Activated naive CD8-positive, alpha-beta T cell treated with anti-CD3 and anti-CD28 coated beads for 36 hours (primary cell): ENCODE results near the gene THBS1. TPM values are rescaled to one million over a fixed set of nuclear protein-coding genes. Genes with fewer than 3 reads are reported as not detected.

Source experiments
- DNase-seq: peaks from one replicate; pipeline ENCODE4 v3.0.0; 2021
- H3K27ac Mint-ChIP-seq: one replicate; pipeline ENCODE4 v1.8.0; 2022; ENCODE audit warnings: mild to moderate bottlenecking, moderate library complexity, mixed read lengths
- H3K27me3 Mint-ChIP-seq: one replicate; pipeline ENCODE4 v1.8.0; 2022; ENCODE audit warnings: mild to moderate bottlenecking, mixed read lengths
- H3K36me3 Mint-ChIP-seq: one replicate; pipeline ENCODE4 v1.8.0; 2021; ENCODE audit warnings: mild to moderate bottlenecking, mixed read lengths
- H3K4me1 Mint-ChIP-seq: one replicate; pipeline ENCODE4 v1.8.0; 2021; ENCODE audit warnings: mixed read lengths
- H3K4me3 Mint-ChIP-seq: one replicate; pipeline ENCODE4 v1.8.0; 2022; ENCODE audit warnings: mild to moderate bottlenecking, moderate library complexity, mixed read lengths
- H3K9me3 Mint-ChIP-seq: one replicate; pipeline ENCODE4 v1.8.0; 2022; ENCODE audit warnings: mixed read lengths
- total RNA-seq, 2 experiments: library from RNA; stranded (reverse); gene quantifications; one replicate each; pipeline ENCODE4 v1.2.3, GENCODE V29; 2021

Gene THBS1
- total RNA-seq, result under 1 TPM; 0.62 to 0.68 TPM

DNA sequence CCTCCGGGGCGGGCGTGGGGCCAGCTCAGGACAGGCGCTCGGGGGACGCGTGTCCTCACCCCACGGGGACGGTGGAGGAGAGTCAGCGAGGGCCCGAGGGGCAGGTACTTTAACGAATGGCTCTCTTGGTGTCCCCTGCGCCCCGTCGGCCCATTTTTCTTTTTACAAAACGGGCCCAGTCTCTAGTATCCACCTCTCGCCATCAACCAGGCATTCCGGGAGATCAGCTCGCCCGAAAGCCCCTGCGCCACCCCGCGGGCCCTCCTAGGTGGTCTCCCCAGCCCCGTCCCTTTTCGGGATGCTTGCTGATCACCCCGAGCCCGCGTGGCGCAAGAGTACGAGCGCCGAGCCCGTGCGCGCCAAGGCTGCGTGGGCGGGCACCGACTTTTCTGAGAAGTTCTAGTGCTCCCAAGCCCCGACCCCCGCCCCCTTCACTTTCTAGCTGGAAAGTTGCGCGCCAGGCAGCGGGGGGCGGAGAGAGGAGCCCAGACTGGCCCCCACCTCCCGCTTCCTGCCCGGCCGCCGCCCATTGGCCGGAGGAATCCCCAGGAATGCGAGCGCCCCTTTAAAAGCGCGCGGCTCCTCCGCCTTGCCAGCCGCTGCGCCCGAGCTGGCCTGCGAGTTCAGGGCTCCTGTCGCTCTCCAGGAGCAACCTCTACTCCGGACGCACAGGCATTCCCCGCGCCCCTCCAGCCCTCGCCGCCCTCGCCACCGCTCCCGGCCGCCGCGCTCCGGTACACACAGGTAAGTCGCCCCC is at the start of gene THBS1:
Gene THBS1 (plus strand): TSS at position 595 of the 757 bp plus-strand sequence. CDS start 779 bp downstream, outside the sequence.
- peak within 1 kb of the TSS; percentile 58 for H3K4me3 Mint-ChIP-seq
- DNase-seq, result peak; percentile 60

DNA sequence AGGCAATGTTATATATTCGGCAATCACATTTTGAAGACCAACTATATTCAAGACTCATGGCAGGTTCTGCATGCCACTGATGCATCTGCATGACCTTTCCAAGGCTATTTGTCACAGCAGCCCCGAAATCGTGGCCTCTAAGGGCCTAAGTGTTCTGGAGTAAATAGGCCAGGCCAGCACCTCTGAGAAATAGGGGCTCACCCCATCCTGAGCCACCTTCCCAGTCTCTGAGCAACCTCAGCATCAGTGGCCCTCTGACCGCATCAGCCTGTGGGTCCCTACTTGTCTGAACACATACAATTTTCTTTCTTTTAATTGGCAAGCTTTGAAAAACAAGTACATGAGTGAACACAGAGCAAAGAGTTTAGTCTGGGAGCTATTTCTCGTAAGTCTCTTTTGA is 45.9 kb upstream of the THBS1 start:
- no peaks in the 10 kb centered on the region for H3K4me1 Mint-ChIP-seq
- no peaks in the 10 kb centered on the region for H3K27me3 Mint-ChIP-seq
- no peak for DNase-seq
- H3K9me3 Mint-ChIP-seq, result no peaks in the 10 kb centered on the region
- no peak overlapping the region for H3K4me3 Mint-ChIP-seq
- no peaks in the 10 kb centered on the region for H3K36me3 Mint-ChIP-seq
- H3K27ac Mint-ChIP-seq, result no peak overlapping the region

More for the DNA sequence above, at the start of gene THBS1:
- peaks cover 10% of the 10 kb centered on the region for H3K4me1 Mint-ChIP-seq
- no peaks in the 10 kb centered on the region for H3K9me3 Mint-ChIP-seq
- H3K27me3 Mint-ChIP-seq, result peaks cover 53% of the 10 kb centered on the region
- H3K27ac Mint-ChIP-seq, result no peak within 1 kb of the TSS
- no peaks in the 10 kb centered on the region for H3K36me3 Mint-ChIP-seq

DNA sequence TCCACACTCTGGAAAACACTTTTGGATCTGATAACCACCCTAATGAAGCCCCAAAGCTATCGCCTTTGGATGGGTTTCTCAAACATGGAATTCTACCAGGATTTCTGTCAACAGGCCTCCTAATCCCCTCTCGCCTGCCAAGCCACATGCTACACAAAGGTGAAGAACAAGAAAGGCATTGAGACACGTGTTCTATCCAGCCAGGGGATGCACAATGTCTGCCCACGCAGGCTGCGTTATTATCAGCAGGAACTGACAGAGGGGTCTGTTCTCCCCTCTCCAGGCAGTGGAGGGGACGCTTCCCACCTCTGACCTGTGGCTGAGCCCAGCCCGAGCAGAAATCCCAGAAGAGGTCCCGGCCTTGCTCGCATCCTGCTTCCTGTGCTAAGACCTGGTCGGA is 45.4 kb upstream of the THBS1 start:
- Mint-ChIP-seq H3K9me3 (no peaks in the 10 kb centered on the region), H3K36me3 (no peaks in the 10 kb centered on the region), H3K27ac (no peak overlapping the region), H3K27me3 (no peaks in the 10 kb centered on the region), H3K4me1 (no peaks in the 10 kb centered on the region), H3K4me3 (no peak overlapping the region)
- DNase-seq, result no peak

DNA sequence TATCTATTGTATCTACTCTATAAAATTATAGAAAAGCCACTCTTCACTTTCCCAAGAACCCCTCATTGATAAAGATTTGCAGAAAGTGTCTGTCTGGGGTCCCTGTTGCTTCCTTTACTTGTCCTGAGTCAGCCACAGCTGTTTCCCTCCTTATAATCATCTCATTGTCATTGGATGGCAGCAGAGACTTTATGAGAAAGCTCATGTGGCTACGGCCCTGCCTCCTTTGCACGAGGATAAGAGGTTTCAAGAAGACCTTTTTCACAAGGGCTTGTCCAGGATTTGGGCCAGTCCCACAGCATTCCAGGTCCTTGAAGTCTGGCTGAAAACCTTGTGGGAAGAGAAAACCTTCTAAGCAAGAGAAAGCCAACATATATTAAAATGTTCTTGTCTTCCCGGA is 41.9 kb upstream of the THBS1 start:
- Mint-ChIP-seq H3K36me3 (no peaks in the 10 kb centered on the region), H3K9me3 (peaks cover under 1% of the 10 kb centered on the region), H3K27ac (no peak overlapping the region), H3K4me3 (no peak overlapping the region), H3K27me3 (peaks cover 8% of the 10 kb centered on the region), H3K4me1 (no peaks in the 10 kb centered on the region)
- no peak for DNase-seq

DNA sequence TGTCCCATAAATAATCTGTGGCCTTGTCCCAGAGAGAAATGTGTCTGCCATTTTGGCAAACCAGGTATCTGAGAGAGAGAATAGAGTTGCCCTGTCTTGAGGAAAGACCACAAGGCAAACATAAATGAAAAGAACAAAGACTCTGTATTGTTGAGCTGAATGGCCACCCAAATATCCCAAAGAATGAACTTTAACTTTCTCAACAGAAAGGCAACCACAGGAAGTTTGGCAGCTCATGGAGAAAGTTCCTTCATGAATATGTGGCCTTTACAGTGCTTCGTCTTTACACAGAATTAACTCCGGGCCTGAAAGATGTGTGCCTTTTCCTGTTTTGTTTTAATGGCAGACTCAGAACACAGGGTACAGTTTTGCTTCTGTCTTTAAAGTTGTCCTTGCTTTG is 41.4 kb upstream of the THBS1 start:
- H3K4me1 Mint-ChIP-seq, result no peaks in the 10 kb centered on the region
- H3K27me3 Mint-ChIP-seq, result peaks cover 8% of the 10 kb centered on the region
- H3K27ac Mint-ChIP-seq, result no peak overlapping the region
- H3K4me3 Mint-ChIP-seq, result no peak overlapping the region
- H3K36me3 Mint-ChIP-seq, result no peaks in the 10 kb centered on the region
- DNase-seq, result no peak
- peaks cover 3% of the 10 kb centered on the region for H3K9me3 Mint-ChIP-seq

DNA sequence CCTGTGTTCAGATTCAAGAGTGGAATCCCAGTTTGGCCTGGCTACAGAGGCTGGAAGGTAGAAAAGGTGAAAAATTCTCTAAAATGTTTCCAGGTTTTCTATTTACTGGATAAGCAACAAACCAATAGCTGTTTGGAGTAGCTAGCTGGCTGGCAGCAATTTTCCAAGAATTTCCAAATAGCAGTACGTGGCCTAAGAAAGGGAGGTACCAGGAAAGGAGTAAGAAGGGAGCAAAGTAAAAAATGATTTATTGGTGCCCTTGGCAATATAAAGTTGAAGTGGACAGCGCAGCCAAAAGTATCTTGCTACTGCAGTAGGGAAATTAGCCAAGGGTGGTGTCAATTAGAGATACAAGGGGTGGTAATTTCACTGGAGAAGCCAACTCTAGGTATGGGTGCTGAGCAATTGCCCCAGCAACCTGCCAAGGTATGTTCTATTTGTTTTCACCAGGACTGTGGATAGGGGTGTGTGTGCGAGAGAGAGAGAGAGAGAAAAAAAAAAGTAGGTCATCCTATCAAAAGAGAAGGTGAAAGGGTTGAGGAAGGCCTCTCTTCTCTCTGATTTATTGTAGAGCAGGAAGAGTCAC is 40.8 kb upstream of the THBS1 start:
- DNase-seq, result no peak
- peaks cover 14% of the 10 kb centered on the region for H3K27me3 Mint-ChIP-seq
- no peak overlapping the region for H3K27ac Mint-ChIP-seq
- H3K4me1 Mint-ChIP-seq, result no peaks in the 10 kb centered on the region
- peaks cover 8% of the 10 kb centered on the region for H3K9me3 Mint-ChIP-seq
- H3K4me3 Mint-ChIP-seq, result no peak overlapping the region
- no peaks in the 10 kb centered on the region for H3K36me3 Mint-ChIP-seq

DNA sequence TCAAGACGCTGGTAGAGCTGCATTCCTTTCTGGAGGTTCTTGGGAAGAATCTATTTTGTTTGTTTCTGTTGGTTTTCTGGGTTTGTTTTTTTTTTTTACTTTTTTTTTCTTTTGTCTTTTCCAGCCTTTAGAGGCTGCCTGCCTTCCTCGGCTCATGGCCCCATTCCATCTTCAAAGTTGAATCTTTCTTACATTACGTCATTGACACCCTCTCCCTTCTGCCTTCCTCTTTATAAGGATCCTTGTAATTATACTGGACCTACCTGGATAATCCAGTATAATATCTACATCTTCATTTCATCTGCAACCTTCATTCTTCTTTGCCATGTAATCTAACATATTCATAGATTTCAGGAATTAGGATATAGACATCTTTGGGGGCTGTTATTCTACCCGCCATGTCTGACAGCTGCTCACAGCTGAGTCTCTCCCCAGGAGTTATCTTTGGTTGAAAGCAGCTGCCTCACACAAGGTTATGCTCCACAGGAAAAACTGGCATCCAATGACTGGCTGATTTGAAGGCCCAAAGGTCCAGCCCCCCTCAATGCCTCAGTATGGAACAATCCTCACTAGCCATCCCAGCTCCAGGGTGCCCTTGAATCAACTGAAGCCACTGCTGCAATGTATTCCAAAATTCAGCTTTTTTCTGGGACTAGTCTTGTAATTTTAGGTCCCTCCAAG is 38.4 kb upstream of the THBS1 start:
- DNase-seq, result no peak
- Mint-ChIP-seq H3K9me3 (peaks cover 12% of the 10 kb centered on the region), H3K4me1 (peaks cover 2% of the 10 kb centered on the region), H3K27ac (no peak overlapping the region), H3K36me3 (no peaks in the 10 kb centered on the region), H3K27me3 (peaks cover 20% of the 10 kb centered on the region), H3K4me3 (no peak overlapping the region)

DNA sequence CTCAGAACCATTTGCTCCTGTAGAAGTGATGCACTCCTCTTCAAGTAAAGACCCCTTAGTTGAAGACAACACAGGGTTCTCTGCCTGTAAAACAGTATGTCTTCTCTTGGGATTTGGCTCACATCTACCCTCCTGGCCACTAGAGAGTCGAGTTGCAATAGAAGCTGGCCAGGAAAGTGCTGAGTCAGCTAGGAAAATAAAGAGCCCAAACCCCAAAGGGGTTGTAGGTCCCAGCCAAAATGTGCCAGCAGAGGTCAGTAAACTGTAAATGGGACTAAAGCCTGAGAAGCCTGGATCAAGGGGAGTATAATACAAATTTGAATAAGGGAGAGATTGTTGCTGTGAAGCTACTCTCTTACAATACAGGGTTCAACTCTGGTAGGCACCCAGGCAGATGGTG is 37.2 kb upstream of the THBS1 start:
- H3K9me3 Mint-ChIP-seq, result peaks cover 12% of the 10 kb centered on the region
- DNase-seq, result no peak
- no peak overlapping the region for H3K27ac Mint-ChIP-seq
- peaks cover 25% of the 10 kb centered on the region for H3K27me3 Mint-ChIP-seq
- H3K4me1 Mint-ChIP-seq, result peaks cover 3% of the 10 kb centered on the region
- H3K36me3 Mint-ChIP-seq, result no peaks in the 10 kb centered on the region
- no peak overlapping the region for H3K4me3 Mint-ChIP-seq

DNA sequence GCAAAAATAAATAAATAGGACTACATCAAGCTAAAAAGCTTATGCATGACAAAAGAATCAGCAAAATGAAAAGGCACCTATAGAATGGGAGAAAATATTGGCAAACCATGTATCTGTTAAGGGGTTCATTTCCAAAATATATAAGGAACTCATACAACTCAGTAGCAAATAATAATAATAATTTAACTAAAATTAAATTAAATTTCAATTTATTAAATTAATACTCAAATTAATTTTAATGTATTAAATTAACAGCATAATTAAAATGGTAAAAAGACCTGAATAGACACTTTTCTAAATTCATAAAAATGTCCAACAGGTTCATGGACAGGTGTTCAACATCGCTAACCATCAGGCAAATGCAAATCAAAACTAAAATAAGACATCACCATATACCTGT is 34.0 kb upstream of the THBS1 start:
- Mint-ChIP-seq H3K36me3 (no peaks in the 10 kb centered on the region), H3K4me3 (no peak overlapping the region), H3K4me1 (peaks cover 3% of the 10 kb centered on the region), H3K27ac (no peak overlapping the region), H3K9me3 (peaks cover 12% of the 10 kb centered on the region), H3K27me3 (peaks cover 25% of the 10 kb centered on the region)
- DNase-seq, result no peak

DNA sequence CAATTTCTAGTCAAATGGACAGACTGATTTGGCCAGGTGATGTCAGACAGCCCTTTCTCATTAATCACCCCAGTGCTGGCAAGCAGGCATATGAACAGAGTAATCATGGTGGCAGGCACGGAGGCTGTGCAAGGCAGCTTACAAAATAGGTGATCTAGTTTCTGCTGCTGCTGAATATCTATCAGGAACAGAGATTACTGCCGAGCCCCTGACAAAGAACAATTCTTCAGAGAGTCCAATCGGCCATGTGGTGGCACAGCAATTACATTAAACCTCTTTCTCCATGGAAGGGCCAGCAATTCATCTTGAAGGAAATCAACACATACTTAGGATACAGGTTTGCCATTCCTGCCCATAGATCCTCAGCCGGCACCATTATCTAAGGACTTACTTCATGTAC is 32.3 kb upstream of the THBS1 start:
- Mint-ChIP-seq H3K9me3 (peaks cover 12% of the 10 kb centered on the region), H3K36me3 (no peaks in the 10 kb centered on the region), H3K4me3 (no peak overlapping the region), H3K27ac (no peak overlapping the region), H3K4me1 (peaks cover 3% of the 10 kb centered on the region), H3K27me3 (peaks cover 19% of the 10 kb centered on the region)
- DNase-seq, result no peak

DNA sequence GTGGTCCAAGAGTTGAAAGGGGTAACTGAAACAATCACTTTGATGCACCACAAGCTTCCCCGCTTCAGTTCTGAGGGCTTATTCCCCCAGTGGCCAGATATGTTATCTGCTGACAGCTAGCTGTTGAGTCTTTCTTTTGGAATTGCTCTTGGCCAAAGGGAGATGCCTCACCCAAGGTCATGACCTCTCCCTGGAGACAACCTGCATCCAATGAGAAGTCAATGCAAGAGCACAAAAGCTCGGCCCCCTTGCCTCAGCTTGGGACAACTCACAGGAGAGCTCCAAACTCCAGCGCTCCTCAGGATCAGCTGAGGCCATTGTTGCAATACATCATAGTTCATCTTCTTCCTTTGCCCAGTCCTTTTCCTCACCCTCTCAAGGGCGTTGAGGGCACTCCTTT is 31.0 kb upstream of the THBS1 start:
- Mint-ChIP-seq H3K4me3 (no peak overlapping the region), H3K27me3 (peaks cover 17% of the 10 kb centered on the region), H3K27ac (no peak overlapping the region), H3K4me1 (peaks cover 5% of the 10 kb centered on the region), H3K36me3 (no peaks in the 10 kb centered on the region), H3K9me3 (peaks cover 5% of the 10 kb centered on the region)
- no peak for DNase-seq

DNA sequence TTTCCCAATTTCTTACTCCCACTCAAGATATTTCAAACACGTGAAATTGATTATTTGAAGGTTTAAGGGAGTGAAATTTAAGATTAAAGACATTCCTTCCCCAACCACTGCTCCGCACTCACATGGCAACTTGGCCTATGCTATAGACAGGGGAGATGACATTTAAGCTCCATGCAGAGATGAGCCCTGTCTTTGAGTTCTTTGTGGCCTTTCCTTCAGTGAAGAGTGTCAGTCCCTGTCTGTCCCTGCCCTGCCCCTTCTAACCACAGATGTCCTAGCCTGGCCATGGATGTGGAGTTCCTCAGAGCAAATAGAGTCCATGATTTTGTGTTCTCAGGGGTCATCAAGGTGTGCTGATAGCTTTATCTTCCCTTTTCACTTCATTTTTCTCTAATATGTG is 29.4 kb upstream of the THBS1 start:
- DNase-seq, result no peak
- no peaks in the 10 kb centered on the region for H3K36me3 Mint-ChIP-seq
- H3K27ac Mint-ChIP-seq, result no peak overlapping the region
- peaks cover 5% of the 10 kb centered on the region for H3K4me1 Mint-ChIP-seq
- H3K27me3 Mint-ChIP-seq, result peaks cover 11% of the 10 kb centered on the region
- no peak overlapping the region for H3K4me3 Mint-ChIP-seq
- no peaks in the 10 kb centered on the region for H3K9me3 Mint-ChIP-seq

DNA sequence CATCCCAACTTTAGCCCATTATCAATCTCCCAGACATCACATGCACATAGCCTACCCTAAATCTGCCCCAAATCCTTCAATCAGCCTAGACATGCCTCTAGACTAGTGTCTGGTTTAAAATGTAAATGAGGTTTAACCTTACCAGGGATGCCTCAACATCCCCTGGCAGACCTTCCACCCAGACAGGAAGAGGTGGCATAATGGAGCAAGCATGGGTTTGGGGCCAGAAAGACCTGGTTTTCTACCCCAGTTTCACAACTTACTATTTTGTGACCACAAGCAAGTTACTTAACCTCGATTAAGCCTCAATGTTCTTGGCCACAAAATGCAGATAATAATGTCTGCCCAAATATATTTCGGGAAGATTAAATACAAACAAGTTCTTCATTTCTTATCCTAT is 28.3 kb upstream of the THBS1 start:
- Mint-ChIP-seq H3K4me3 (no peak overlapping the region), H3K36me3 (no peaks in the 10 kb centered on the region), H3K27me3 (peaks cover 9% of the 10 kb centered on the region), H3K27ac (no peak overlapping the region), H3K9me3 (no peaks in the 10 kb centered on the region), H3K4me1 (peaks cover 3% of the 10 kb centered on the region)
- DNase-seq, result no peak

DNA sequence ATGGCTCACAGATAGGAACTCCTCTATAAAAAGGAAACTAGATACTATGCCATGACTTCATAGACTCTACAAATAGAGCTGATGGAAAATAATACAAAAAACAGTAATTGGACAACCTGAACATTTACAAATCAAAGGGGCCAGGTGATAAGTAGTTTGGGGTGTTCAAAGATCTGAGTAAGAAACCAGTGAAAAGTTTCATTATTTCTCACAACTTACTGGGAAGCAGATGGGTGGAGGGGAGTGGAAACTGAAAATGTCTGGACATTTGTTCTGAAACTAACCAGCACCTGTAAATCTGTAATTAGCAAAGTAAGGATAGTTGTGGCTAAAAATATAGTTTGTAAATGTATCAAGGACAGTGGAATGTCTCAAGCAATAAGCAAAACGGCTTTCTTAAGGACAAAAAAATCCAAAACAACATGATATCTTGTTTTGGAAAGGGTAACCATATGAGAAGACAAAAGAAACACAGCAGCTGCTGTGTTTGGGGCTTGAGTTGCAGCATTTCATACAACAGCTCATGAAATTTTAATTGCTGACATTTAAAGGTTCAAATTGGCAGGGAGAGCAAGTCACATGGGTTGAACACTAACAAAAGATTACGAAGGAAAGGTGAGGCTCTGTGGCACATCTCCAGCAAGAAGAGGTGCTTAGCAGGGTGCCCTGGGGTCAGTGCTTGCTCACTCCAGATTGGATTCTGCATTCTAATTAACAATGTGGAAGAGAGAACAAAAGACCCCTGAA is 26.8 kb upstream of the THBS1 start:
- H3K27me3 Mint-ChIP-seq, result peaks cover 5% of the 10 kb centered on the region
- no peaks in the 10 kb centered on the region for H3K9me3 Mint-ChIP-seq
- no peak for DNase-seq
- peaks cover 2% of the 10 kb centered on the region for H3K4me1 Mint-ChIP-seq
- no peak overlapping the region for H3K4me3 Mint-ChIP-seq
- no peaks in the 10 kb centered on the region for H3K36me3 Mint-ChIP-seq
- no peak overlapping the region for H3K27ac Mint-ChIP-seq

DNA sequence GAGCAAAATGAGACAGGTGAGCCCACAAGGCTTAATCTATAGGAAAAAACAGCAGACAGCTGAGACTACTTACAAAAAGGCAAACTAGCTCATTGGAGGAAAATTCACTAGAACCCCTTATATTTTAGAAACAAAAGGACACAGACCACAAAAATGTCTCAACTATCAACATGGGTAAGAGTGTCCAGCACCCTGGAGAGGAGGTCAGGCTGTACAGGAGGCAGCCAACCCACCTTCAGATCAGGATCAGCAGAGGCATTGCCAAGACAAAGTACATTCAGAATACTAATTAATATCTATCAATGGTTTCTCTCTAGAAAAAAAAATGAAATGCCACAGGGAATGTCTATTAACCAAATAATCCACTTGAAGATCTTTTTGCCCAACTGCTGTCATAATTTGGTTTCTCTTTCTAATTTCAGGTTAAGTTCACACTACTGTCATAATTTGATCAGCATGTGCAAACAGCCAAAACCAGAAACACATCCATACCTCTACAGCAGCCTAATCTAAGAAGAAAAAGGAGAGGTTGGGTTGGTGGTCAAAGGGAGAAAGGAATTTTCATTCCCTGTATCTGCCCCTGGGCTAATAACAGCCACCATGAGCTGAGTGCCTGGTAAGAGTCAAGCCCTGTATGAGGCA is 26.0 kb upstream of the THBS1 start:
- Mint-ChIP-seq H3K36me3 (no peaks in the 10 kb centered on the region), H3K27me3 (peaks cover 5% of the 10 kb centered on the region), H3K9me3 (no peaks in the 10 kb centered on the region), H3K4me3 (no peak overlapping the region), H3K4me1 (peaks cover 2% of the 10 kb centered on the region), H3K27ac (no peak overlapping the region)
- DNase-seq, result no peak
